Measurements from ENCODE around the gene SART3. TPM values are rescaled to one million over a fixed set of nuclear protein-coding genes. Genes with fewer than 3 reads are reported as not detected.

SART3 gene
- polyA plus RNA-seq, 1 of the 3 experiments (the other 2 are of a cell fraction): 28.9 TPM

- Histone ChIP-seq H3F3A (replicated peaks; ENCODE audit: insufficient read depth) (peaks cover 10% of the 10 kb centered on the region), H3K9me3 (no peaks in the 10 kb centered on the region), H3K79me2 (ENCODE audit: insufficient read depth) (peaks cover 18% of the 10 kb centered on the region), H3K36me3 (replicated peaks in 1 of 2; ENCODE audit: control insufficient read depth in 1 of 2, insufficient read depth in 2 of 2, low read length in 1 of 2) (peaks cover 17 to 44% of the 10 kb centered on the region in 2 experiments), H3K4me3 (ENCODE audit: low read depth in 2 of 2, low read length in 1 of 2) (peak overlapping the region in 1 of 2 experiments; percentile 92; a peak in 1 of 4 replicates), H3K4me2 (peak overlapping the region; percentile 96), H2AFZ (ENCODE audit: low read depth) (no peak overlapping the region), H3K4me1 (ENCODE audit: control insufficient read depth in 1 of 2, insufficient read depth in 2 of 2, low read depth in 1 of 2, low read length in 1 of 2) (peaks cover 5 to 17% of the 10 kb centered on the region in 2 experiments; a peak in 1 of 4 replicates), H4K20me1 (ENCODE audit: insufficient read depth) (0 out of 2 replicates have a peak, but pooled peaks cover 5% of the 10 kb centered on the region), H3K27me3 (ENCODE audit: insufficient read depth) (no peaks in the 10 kb centered on the region), H3K27ac (ENCODE audit: low read depth in 2 of 2, low read length in 1 of 2) (no peak overlapping the region; a peak in 1 of 4 replicates), H3K9me2 (no peaks in the 10 kb centered on the region), H3K9ac (no peak overlapping the region; the same call in 1 of the 2 replicates)
- DNase-seq: no peak
- WGBS (ENCODE audit: low lambda C conversion rate): 85% methylated on average over 13 of the region's 23 CpGs
- ChIA-PET POLR2A (no interaction called here), CTCF (interaction anchor here (0.8 to 7.4 kb wide), 4 partner anchors 10 to 598 kb away, joined by 3 to 106 read pairs (median 4); no protein-coding TSS in a partner anchor)
- TF ChIP-seq PBX3 (IDR thresholded peaks at IDR 0.05) (no peak), MEF2A (IDR thresholded peaks at IDR 0.05; ENCODE audit: borderline replicate concordance, low read depth) (no peak), GATA2 (CRISPR knock-in tag; IDR thresholded peaks at IDR 0.05) (no peak), NRF1 (IDR thresholded peaks at IDR 0.05; ENCODE audit: low read depth, low read length) (no peak), FOXM1 (IDR thresholded peaks at IDR 0.05; ENCODE audit: low read depth) (no peak), NFIC (IDR thresholded peaks at IDR 0.05; ENCODE audit: borderline replicate concordance) (no peak), EZH2phosphoT487 (IDR thresholded peaks at IDR 0.05; ENCODE audit: borderline replicate concordance, low read depth) (no peak), RCOR1 (IDR thresholded peaks at IDR 0.05; ENCODE audit: low read length) (no peak), USF2 (IDR thresholded peaks at IDR 0.05; ENCODE audit: borderline replicate concordance, low read depth, low read length) (no peak)
- TF ChIP-seq, protein P1, sequence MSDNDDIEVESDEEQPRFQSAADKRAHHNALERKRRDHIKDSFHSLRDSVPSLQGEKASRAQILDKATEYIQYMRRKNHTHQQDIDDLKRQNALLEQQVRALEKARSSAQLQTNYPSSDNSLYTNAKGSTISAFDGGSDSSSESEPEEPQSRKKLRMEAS (IDR thresholded peaks at IDR 0.05; ENCODE audit: low read depth): no peak
- TF ChIP-seq, protein P2, sequence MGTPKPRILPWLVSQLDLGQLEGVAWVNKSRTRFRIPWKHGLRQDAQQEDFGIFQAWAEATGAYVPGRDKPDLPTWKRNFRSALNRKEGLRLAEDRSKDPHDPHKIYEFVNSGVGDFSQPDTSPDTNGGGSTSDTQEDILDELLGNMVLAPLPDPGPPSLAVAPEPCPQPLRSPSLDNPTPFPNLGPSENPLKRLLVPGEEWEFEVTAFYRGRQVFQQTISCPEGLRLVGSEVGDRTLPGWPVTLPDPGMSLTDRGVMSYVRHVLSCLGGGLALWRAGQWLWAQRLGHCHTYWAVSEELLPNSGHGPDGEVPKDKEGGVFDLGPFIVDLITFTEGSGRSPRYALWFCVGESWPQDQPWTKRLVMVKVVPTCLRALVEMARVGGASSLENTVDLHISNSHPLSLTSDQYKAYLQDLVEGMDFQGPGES (IDR thresholded peaks at IDR 0.05; ENCODE audit: low read depth, low read length): no peak
Observed at GRCh38 chr12:108516511-108517275, 44.3 kb downstream of the SART3 start.
